Smooth muscle cell (in vitro differentiated cells): ENCODE data around the gene DGLUCY. TPM values are rescaled to one million over a fixed set of nuclear protein-coding genes. Genes with fewer than 3 reads are reported as not detected.

Experiments used
- DNase-seq: peaks from one replicate; lab custom pipeline; 2025; ENCODE audit not compliant: unreplicated experiment; lab: John Stamatoyannopoulos, UW
- H2AFZ ChIP-seq: fragments of 200-600 bp; sonication (generic); 2 replicates; pipeline ENCODE4 v1.6.0; 2016; ENCODE audit warnings: antibody characterized with exemption, low read depth, mild to moderate bottlenecking
- H3F3A ChIP-seq: fragments of 200-600 bp; sonication (generic); 2 replicates; pipeline ENCODE4 v1.6.0; 2017; ENCODE audit warnings: antibody characterized with exemption, low read depth
- H3K27ac ChIP-seq: fragments of 200-600 bp; sonication (generic); 2 replicates; pipeline ENCODE4 v1.5.1; 2016; ENCODE audit warnings: low read depth, mild to moderate bottlenecking
- H3K27me3 ChIP-seq: fragments of 200-600 bp; sonication (generic); 2 replicates; pipeline ENCODE4 v1.6.1; 2016; ENCODE audit warnings: low read depth, mild to moderate bottlenecking
- H3K36me3 ChIP-seq: fragments of 200-600 bp; sonication (generic); 2 replicates; pipeline ENCODE4 v1.5.1; 2016; ENCODE audit warnings: low read depth
- H3K4me1 ChIP-seq: fragments of 200-600 bp; sonication (generic); 2 replicates; pipeline ENCODE4 v1.5.1; 2016; ENCODE audit warnings: low read depth
- H3K4me2 ChIP-seq: fragments of 200-600 bp; sonication (generic); 2 replicates; pipeline ENCODE4 v1.6.0; 2016; ENCODE audit warnings: mild to moderate bottlenecking
- H3K4me3 ChIP-seq: fragments of 200-600 bp; sonication (generic); 2 replicates; pipeline ENCODE4 v1.5.1; 2016; ENCODE audit warnings: mild to moderate bottlenecking
- H3K79me2 ChIP-seq: fragments of 200-600 bp; sonication (generic); 2 replicates; pipeline ENCODE4 v1.6.0; 2016; ENCODE audit warnings: low read depth, mild to moderate bottlenecking
- H3K9ac ChIP-seq: fragments of 200-600 bp; sonication (generic); 2 replicates; pipeline ENCODE4 v1.6.0; 2016; ENCODE audit warnings: low read depth
- H3K9me3 ChIP-seq: fragments of 200-600 bp; sonication (generic); replicated peaks from 2 replicates; pipeline ENCODE4 v1.5.1; 2016; ENCODE audit warnings: low read depth
- H4K20me1 ChIP-seq: fragments of 200-600 bp; sonication (generic); 2 replicates; pipeline ENCODE4 v1.6.0; 2016; ENCODE audit warnings: low read depth
- WGBS: methylation state at CpG from one replicate; pipeline ENCODE4 v1.1.7; 2016; ENCODE audit warnings: low lambda C conversion rate; 5-methylcytosine and 5-hydroxymethylcytosine counted together
- polyA plus RNA-seq: library from polyadenylated mRNA; unstranded; fragments of >200 nt; fragmentation: Nextera tagmentation; extraction: Ambion mirVana; gene quantifications from 2 replicates; pipeline ENCODE4 v1.2.1, GENCODE V29; 2016
- total RNA-seq: library from RNA; depleted of rRNA; stranded (reverse); fragments of >200 nt; gene quantifications from 2 replicates; pipeline ENCODE4 v1.2.3, GENCODE V29; 2014
- TF ChIP-seq, protein P1 (sequence below): fragments of 200-600 bp; sonication (generic); IDR thresholded peaks from 2 replicates; pipeline ENCODE4 v1.5.1; 2017; ENCODE audit warnings: borderline replicate concordance, mild to moderate bottlenecking, antibody characterized with exemption; ENCODE audit not compliant: insufficient read depth, poor library complexity, severe bottlenecking

DGLUCY gene
- total and polyA plus RNA-seq, 2 experiments from 2014 or later, result 9.7 to 11.3 TPM

DNA sequence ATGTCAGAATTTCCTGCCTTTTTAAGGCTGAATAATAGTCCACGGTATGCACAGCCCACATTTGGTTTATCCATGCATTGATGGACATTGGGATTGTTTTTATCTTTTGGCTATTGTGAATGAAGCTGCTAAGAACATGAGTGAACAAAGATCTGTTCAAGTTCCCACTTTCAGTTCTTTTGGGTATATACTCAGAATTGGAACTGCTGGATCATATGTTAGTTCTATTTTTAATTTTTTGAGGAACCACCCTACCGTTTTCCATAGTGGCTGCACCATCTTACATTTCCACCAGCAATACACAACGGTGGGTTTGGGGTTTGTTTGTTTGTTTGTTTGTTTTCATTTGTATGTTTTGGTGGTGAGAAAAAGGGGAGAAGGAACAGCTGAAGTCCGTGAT, 124.2 kb downstream of the DGLUCY start:
- Histone ChIP-seq H3F3A (no peaks in the 10 kb centered on the region), H3K27me3 (no peaks in the 10 kb centered on the region)

DNA sequence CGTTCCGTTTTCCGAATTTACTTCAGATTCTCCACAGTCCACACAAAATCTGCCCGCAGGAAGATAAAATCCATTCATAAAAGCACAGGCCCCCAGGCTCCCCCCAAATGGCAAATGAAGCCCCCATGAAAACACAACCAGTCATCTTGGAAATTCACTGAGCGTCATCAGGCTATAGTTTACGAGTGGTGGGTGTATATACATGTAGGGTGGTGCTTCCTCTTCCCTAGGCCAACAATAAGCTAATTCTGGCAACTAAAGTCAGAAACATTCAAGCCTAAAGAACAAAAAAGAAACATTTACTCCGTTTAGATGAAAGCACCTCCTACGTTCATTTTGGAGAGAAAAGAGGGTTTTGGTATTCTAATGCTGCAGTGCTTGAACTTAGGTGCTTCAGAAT, 124.8 kb downstream of the DGLUCY start:
- WGBS, result 84% methylated on average over 8 of the region's 8 CpGs
- H4K20me1 ChIP-seq, result no peaks in the 10 kb centered on the region
- H3K9ac ChIP-seq, result no peak overlapping the region

More for the DNA sequence above, 124.2 kb downstream of the DGLUCY start:
- Histone ChIP-seq H3K4me2 (no peak overlapping the region), H3K79me2 (no peaks in the 10 kb centered on the region), H3K36me3 (no peaks in the 10 kb centered on the region), H4K20me1 (no peaks in the 10 kb centered on the region), H3K9me3 (no peaks in the 10 kb centered on the region), H3K4me1 (no peaks in the 10 kb centered on the region), H3K4me3 (no peak overlapping the region), H2AFZ (no peak overlapping the region), H3K27ac (no peak overlapping the region), H3K9ac (no peak overlapping the region)
- no peak for DNase-seq
- TF ChIP-seq, protein P1, sequence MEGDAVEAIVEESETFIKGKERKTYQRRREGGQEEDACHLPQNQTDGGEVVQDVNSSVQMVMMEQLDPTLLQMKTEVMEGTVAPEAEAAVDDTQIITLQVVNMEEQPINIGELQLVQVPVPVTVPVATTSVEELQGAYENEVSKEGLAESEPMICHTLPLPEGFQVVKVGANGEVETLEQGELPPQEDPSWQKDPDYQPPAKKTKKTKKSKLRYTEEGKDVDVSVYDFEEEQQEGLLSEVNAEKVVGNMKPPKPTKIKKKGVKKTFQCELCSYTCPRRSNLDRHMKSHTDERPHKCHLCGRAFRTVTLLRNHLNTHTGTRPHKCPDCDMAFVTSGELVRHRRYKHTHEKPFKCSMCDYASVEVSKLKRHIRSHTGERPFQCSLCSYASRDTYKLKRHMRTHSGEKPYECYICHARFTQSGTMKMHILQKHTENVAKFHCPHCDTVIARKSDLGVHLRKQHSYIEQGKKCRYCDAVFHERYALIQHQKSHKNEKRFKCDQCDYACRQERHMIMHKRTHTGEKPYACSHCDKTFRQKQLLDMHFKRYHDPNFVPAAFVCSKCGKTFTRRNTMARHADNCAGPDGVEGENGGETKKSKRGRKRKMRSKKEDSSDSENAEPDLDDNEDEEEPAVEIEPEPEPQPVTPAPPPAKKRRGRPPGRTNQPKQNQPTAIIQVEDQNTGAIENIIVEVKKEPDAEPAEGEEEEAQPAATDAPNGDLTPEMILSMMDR, result no peak
- 91% methylated on average over 4 of the region's 4 CpGs for WGBS

DNA sequence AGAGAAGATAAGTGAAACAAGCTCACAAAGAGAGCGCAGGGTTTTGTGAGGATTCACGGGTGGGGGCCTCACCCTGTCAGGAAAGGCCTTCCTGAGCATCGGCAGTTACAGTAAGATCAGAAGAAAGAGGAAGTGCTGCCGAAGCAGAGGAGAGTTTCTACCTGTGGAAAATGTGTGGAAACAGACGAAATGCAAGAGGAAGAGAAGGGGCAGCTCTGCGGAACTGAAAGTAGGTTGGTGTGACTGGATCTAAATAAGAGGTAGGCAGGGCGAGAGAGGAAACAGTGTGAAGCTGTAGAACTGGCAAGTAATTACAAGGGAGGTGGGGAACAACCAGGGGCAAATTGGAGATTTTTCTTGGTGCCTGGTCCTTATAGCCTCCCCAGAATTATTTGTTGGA, 128.0 kb downstream of the DGLUCY start:
- Histone ChIP-seq H3K36me3 (no peaks in the 10 kb centered on the region), H3K27me3 (no peaks in the 10 kb centered on the region), H3K4me2 (no peak overlapping the region), H3K79me2 (no peaks in the 10 kb centered on the region), H3F3A (no peaks in the 10 kb centered on the region), H4K20me1 (no peaks in the 10 kb centered on the region), H3K27ac (no peak overlapping the region), H2AFZ (no peak overlapping the region), H3K4me1 (no peaks in the 10 kb centered on the region), H3K9me3 (no peaks in the 10 kb centered on the region), H3K9ac (no peak overlapping the region), H3K4me3 (no peak overlapping the region)
- 94% methylated on average over 7 of the region's 7 CpGs for WGBS
- TF ChIP-seq, protein P1, result no peak
- DNase-seq, result no peak

More for the DNA sequence above, 124.8 kb downstream of the DGLUCY start:
- TF ChIP-seq, protein P1, result no peak
- no peaks in the 10 kb centered on the region for H3K9me3 ChIP-seq
- H3K27ac ChIP-seq, result no peak overlapping the region
- H3K36me3 ChIP-seq, result no peaks in the 10 kb centered on the region
- no peak for DNase-seq
- no peak overlapping the region for H2AFZ ChIP-seq
- H3K79me2 ChIP-seq, result no peaks in the 10 kb centered on the region
- H3K27me3 ChIP-seq, result no peaks in the 10 kb centered on the region
- H3K4me2 ChIP-seq, result no peak overlapping the region
- H3K4me1 ChIP-seq, result no peaks in the 10 kb centered on the region
- H3K4me3 ChIP-seq, result no peak overlapping the region
- H3F3A ChIP-seq, result no peaks in the 10 kb centered on the region

DNA sequence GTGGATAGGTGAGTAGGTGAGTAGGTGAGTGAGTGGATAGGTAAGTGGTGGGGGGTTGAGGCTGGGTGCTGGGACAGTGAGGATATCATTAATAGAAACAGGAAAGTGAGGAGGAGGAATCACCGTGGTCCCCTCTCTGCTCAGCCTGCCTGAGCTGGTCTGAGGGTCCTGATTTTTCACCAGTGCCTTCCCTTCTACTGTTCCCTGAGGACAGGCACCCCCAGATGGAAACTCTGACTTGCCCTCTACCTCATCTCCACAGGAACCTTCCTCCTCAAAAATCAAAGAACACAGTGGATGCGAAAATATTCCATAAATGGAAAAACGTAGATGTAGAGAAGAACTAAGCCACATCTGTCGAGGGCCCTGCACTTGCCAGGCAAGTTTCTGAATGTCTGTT, 128.8 kb downstream of the DGLUCY start:
- Histone ChIP-seq H3K27me3 (no peaks in the 10 kb centered on the region), H3K9me3 (no peaks in the 10 kb centered on the region), H3K36me3 (no peaks in the 10 kb centered on the region), H3K4me1 (no peaks in the 10 kb centered on the region), H3K79me2 (no peaks in the 10 kb centered on the region), H3K9ac (peak overlapping the region; percentile 39), H2AFZ (no peak overlapping the region), H3K4me3 (no peak overlapping the region), H3F3A (no peaks in the 10 kb centered on the region), H3K4me2 (no peak overlapping the region), H4K20me1 (no peaks in the 10 kb centered on the region), H3K27ac (peak overlapping the region; percentile 94)
- TF ChIP-seq, protein P1, result no peak
- WGBS, result 89% methylated on average over 4 of the region's 4 CpGs
- DNase-seq, result no peak
